PC-9 (cell line): ENCODE results near the gene CTBS.

Experiments
- EZH2 ChIP-seq: fragments of 200-600 bp; sonication (generic); IDR thresholded peaks from 2 replicates; pipeline ENCODE4 v1.8.0; 2017; ENCODE audit warnings: antibody characterized with exemption, low read depth
- TF ChIP-seq, protein P1 (sequence below): fragments of 200-600 bp; sonication (generic); conservative IDR thresholded peaks from 2 replicates; pipeline ENCODE4 v1.6.1; 2017; ENCODE audit warnings: mixed run types, antibody characterized with exemption, mild to moderate bottlenecking, moderate library complexity

DNA sequence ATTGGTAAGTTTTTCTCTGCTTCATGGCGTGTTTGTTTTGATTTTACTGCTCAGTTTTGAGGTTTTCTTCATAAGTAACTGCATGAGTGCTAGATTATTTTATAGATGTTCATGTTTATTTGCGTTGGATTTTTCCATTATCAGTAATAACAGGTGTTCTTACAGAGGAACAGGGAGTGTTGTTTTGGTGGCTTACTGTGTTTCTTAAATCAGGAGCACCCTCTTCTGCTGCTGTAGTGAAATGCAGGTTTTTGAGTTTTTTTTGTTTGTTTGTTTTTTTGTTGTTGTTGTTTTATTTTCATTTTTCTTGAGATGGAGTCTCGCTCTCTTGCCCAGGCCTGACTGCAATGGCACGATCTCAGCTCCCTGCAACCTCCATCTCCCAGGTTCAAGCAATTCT, 32.6 kb downstream of the CTBS start:
- TF ChIP-seq, protein P1, sequence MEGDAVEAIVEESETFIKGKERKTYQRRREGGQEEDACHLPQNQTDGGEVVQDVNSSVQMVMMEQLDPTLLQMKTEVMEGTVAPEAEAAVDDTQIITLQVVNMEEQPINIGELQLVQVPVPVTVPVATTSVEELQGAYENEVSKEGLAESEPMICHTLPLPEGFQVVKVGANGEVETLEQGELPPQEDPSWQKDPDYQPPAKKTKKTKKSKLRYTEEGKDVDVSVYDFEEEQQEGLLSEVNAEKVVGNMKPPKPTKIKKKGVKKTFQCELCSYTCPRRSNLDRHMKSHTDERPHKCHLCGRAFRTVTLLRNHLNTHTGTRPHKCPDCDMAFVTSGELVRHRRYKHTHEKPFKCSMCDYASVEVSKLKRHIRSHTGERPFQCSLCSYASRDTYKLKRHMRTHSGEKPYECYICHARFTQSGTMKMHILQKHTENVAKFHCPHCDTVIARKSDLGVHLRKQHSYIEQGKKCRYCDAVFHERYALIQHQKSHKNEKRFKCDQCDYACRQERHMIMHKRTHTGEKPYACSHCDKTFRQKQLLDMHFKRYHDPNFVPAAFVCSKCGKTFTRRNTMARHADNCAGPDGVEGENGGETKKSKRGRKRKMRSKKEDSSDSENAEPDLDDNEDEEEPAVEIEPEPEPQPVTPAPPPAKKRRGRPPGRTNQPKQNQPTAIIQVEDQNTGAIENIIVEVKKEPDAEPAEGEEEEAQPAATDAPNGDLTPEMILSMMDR: peak; percentile 62; the same call in 1 of the 2 replicates
- no peak for TF ChIP-seq EZH2
